LNCaP clone FGC (cell line): ENCODE data around the gene CLEC16A.

Source experiments
- DNase-seq: peaks from one replicate; pipeline ENCODE4 v3.0.0-alpha.2; 2011; ENCODE audit warnings: low read depth
- H3K4me3 ChIP-seq: 2 replicates; pipeline ENCODE4 v1.5.1; 2011; ENCODE audit warnings: mild to moderate bottlenecking, low read depth, low read length, control low read depth
- TF ChIP-seq, protein P1 (sequence below): IDR thresholded peaks from 2 replicates; pipeline ENCODE4 v1.5.1; 2012; ENCODE audit warnings: mild to moderate bottlenecking; ENCODE audit not compliant: control insufficient read depth, insufficient read depth; ENCODE audit errors: extremely low read depth

The CLEC16A gene

GRCh38 chr16:11057711-11058345 lies 113.5 kb downstream of the CLEC16A start:
- no peak for DNase-seq
- no peak overlapping the region for H3K4me3 ChIP-seq
- TF ChIP-seq, protein P1, sequence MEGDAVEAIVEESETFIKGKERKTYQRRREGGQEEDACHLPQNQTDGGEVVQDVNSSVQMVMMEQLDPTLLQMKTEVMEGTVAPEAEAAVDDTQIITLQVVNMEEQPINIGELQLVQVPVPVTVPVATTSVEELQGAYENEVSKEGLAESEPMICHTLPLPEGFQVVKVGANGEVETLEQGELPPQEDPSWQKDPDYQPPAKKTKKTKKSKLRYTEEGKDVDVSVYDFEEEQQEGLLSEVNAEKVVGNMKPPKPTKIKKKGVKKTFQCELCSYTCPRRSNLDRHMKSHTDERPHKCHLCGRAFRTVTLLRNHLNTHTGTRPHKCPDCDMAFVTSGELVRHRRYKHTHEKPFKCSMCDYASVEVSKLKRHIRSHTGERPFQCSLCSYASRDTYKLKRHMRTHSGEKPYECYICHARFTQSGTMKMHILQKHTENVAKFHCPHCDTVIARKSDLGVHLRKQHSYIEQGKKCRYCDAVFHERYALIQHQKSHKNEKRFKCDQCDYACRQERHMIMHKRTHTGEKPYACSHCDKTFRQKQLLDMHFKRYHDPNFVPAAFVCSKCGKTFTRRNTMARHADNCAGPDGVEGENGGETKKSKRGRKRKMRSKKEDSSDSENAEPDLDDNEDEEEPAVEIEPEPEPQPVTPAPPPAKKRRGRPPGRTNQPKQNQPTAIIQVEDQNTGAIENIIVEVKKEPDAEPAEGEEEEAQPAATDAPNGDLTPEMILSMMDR, result no peak

DNA sequence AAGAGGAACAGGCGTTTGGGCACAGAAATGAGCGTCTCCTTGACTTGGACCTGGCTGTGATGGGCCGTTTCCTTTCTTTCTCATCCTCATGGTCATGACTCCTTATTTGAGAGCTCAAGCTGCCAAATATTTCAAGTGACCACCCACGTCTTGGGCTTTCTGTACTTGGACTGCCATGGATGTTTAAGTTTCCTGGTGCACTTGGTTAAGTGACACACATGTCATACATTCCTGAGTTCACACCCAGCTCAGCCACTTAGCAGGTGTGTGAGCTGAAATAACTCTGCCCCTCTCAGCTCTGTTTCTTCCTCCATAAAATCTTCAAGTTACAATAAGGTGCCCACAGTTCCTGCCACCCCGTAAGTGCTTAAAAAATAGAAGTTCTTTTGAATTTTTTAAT lies 114.5 kb downstream of the CLEC16A start:
- no peak for DNase-seq
- TF ChIP-seq, protein P1, result no peak

DNA sequence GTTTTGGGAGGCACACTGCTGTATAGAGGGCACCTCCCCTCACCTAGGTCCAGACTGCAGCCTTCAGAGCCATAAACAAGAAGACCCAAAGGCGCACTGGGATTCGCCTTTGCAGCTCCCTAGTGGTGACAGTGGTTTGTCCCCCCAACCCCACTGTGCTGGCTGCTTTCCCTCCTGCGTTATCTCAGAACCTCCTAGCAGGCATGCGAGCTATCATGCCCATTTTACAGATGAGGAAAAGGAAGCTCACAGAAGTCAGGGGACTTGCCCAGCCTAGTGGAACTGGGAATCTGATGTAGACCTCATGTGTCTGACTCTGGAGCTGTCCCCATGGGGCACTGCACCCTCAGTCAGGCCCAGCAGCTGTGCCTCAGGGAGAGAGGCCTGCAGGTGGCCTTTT lies 115.2 kb downstream of the CLEC16A start:
- no peak for DNase-seq
- H3K4me3 ChIP-seq, result no peak overlapping the region
- TF ChIP-seq, protein P1, result no peak

More for the DNA sequence above, 114.5 kb downstream of the CLEC16A start:
- H3K4me3 ChIP-seq, result no peak overlapping the region

DNA sequence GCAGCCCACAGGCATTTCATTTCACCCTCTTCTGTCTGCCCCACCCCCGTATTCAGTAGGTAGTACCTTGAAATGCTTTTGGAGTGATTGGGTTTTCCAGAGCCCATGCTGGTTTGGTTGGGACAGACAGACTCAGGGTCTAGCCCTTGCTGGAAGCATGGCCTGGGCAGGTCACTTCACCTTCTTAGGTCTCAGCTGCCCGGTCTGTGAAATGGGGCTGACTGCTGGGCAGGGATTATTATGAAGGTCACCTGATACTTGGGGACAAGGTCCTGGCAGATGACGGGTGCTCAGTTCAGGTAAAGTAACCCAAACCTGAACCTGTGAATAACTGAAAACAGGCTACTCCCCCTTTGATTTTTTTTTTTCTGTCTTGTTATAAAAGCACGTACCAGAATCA lies 116.0 kb downstream of the CLEC16A start:
- H3K4me3 ChIP-seq, result no peak overlapping the region
- DNase-seq, result no peak
- TF ChIP-seq, protein P1, result no peak

DNA sequence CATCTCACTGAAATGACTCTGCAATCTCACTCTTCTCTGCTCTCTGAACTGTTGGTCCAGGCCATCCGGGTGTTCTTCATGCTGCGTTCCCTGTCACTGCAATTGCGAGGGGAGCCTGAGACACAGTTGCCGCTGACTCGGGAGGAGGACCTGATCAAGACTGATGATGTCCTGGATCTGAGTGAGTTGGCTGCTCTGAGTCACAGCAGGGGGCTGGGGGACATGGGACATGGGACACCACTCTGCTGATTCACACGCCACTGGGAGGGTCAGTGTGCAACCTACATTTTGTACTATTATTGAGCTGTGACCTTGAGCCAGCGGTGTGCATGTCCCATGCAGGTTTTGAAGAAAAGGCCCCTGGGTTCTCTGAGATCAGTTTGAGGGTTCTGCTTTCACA lies 116.5 kb downstream of the CLEC16A start:
- no peak for DNase-seq
- TF ChIP-seq, protein P1, result no peak
- H3K4me3 ChIP-seq, result no peak overlapping the region

DNA sequence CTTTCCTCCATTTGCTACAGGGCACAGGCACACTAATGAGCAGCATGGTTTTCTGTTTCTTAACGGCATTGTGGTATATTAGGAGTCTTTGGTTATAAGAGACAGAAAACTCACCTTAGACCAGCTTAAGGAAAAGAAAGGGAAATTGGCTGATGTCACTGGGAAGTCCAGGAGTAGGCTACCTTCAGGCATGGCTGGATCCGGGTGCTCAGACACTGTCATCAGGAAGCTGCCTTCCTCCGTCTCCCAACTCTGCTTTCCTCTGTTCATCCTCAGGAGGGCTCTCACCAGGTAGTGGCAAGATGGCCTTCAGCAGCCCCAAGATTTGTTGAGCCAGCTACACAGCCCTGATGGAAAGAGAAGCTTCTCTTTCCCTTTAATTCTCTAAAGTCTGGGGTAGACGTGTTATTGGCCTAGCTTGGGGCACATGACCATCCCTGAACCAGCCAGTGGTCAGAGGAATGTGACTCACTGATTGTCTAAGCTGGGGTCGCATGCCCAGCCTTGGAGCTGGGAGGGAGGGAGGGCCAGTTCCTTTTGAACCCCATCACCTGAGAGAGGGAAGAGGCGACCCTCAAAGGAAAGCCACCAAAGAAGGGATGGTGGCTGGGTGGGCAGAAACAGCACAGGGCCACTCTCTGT lies 117.4 kb downstream of the CLEC16A start:
- no peak overlapping the region for H3K4me3 ChIP-seq
- DNase-seq, result no peak
- TF ChIP-seq, protein P1, result no peak
